ENCODE results near the gene MINPP1. TPM values are rescaled to one million over a fixed set of nuclear protein-coding genes. Genes with fewer than 3 reads are reported as not detected.

The MINPP1 gene
- total RNA-seq, 1 donor from 2014 or later, result 24.7 TPM

- H3K9me3 Mint-ChIP-seq (ENCODE audit: unreplicated experiment), result peaks cover 1% of the 10 kb centered on the region
- Histone ChIP-seq H3K27ac (ENCODE audit: low read depth, low read length) (no peak overlapping the region), H3K4me1 (ENCODE audit: insufficient read depth, low read length) (peaks cover 9% of the 10 kb centered on the region), H3K79me2 (ENCODE audit: insufficient read depth, low read length) (no peaks in the 10 kb centered on the region), H3K9me3 (ENCODE audit: insufficient read depth, low read depth, low read length) (no peaks in the 10 kb centered on the region), H3K36me3 (ENCODE audit: insufficient read depth, low read length) (peaks cover 5% of the 10 kb centered on the region), H3K9ac (ENCODE audit: low read length) (no peak overlapping the region), H2AFZ (ENCODE audit: low read depth, low read length) (no peak overlapping the region), H4K20me1 (ENCODE audit: insufficient read depth, low read length) (peaks cover 6% of the 10 kb centered on the region), H3K27me3 (ENCODE audit: insufficient read depth, low read length) (no peaks in the 10 kb centered on the region), H3K4me2 (ENCODE audit: low read length) (no peak overlapping the region), H3K4me3 (ENCODE audit: insufficient read depth, low read depth, low read length) (no peak overlapping the region)
- DNase-seq (ENCODE audit: low read depth), result peak; percentile 29
- FAIRE-seq, result peak; percentile 32
- no peaks in the 10 kb centered on the region for H3K27me3 Mint-ChIP-seq (ENCODE audit: low read depth, unreplicated experiment)
- H3K4me1 Mint-ChIP-seq (ENCODE audit: low read depth, unreplicated experiment), result peaks cover 17% of the 10 kb centered on the region
- H3K4me3 Mint-ChIP-seq (ENCODE audit: unreplicated experiment), result no peak overlapping the region
- no peak overlapping the region for H3K27ac Mint-ChIP-seq (ENCODE audit: unreplicated experiment)
- peaks cover 9% of the 10 kb centered on the region for H3K36me3 Mint-ChIP-seq (ENCODE audit: low read depth, unreplicated experiment)
- TF ChIP-seq, protein P1, sequence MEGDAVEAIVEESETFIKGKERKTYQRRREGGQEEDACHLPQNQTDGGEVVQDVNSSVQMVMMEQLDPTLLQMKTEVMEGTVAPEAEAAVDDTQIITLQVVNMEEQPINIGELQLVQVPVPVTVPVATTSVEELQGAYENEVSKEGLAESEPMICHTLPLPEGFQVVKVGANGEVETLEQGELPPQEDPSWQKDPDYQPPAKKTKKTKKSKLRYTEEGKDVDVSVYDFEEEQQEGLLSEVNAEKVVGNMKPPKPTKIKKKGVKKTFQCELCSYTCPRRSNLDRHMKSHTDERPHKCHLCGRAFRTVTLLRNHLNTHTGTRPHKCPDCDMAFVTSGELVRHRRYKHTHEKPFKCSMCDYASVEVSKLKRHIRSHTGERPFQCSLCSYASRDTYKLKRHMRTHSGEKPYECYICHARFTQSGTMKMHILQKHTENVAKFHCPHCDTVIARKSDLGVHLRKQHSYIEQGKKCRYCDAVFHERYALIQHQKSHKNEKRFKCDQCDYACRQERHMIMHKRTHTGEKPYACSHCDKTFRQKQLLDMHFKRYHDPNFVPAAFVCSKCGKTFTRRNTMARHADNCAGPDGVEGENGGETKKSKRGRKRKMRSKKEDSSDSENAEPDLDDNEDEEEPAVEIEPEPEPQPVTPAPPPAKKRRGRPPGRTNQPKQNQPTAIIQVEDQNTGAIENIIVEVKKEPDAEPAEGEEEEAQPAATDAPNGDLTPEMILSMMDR (IDR thresholded peaks at IDR 0.05; ENCODE audit: insufficient read depth, low read depth, low read length), result no peak
- TF ChIP-seq EZH2 (IDR thresholded peaks at IDR 0.05; ENCODE audit: insufficient read depth, low read length), result no peak
These were observed 47.7 kb downstream of the MINPP1 start for GRCh38 chr10:87552248-87552929.

GRCh38 chr10:87557409-87557808 lies 52.7 kb downstream of the MINPP1 start:
- Mint-ChIP-seq H3K9me3 (ENCODE audit: unreplicated experiment) (peaks cover under 1% of the 10 kb centered on the region), H3K27me3 (ENCODE audit: low read depth, unreplicated experiment) (no peaks in the 10 kb centered on the region), H3K4me3 (ENCODE audit: unreplicated experiment) (no peak overlapping the region), H3K27ac (ENCODE audit: unreplicated experiment) (no peak overlapping the region), H3K4me1 (ENCODE audit: low read depth, unreplicated experiment) (no peaks in the 10 kb centered on the region), H3K36me3 (ENCODE audit: low read depth, unreplicated experiment) (peaks cover 6% of the 10 kb centered on the region)
- Histone ChIP-seq H3K27me3 (ENCODE audit: insufficient read depth, low read length) (no peaks in the 10 kb centered on the region), H3K36me3 (ENCODE audit: insufficient read depth, low read length) (peaks cover 4% of the 10 kb centered on the region), H3K27ac (ENCODE audit: low read depth, low read length) (no peak overlapping the region), H3K9me3 (ENCODE audit: insufficient read depth, low read depth, low read length) (no peaks in the 10 kb centered on the region), H3K79me2 (ENCODE audit: insufficient read depth, low read length) (no peaks in the 10 kb centered on the region), H3K4me3 (ENCODE audit: insufficient read depth, low read depth, low read length) (no peak overlapping the region), H3K9ac (ENCODE audit: low read length) (no peak overlapping the region), H2AFZ (ENCODE audit: low read depth, low read length) (no peak overlapping the region), H3K4me2 (ENCODE audit: low read length) (no peak overlapping the region), H3K4me1 (ENCODE audit: insufficient read depth, low read length) (no peaks in the 10 kb centered on the region), H4K20me1 (ENCODE audit: insufficient read depth, low read length) (no peaks in the 10 kb centered on the region)
- TF ChIP-seq, protein P1 (IDR thresholded peaks at IDR 0.05; ENCODE audit: insufficient read depth, low read depth, low read length), result no peak
- TF ChIP-seq EZH2 (IDR thresholded peaks at IDR 0.05; ENCODE audit: insufficient read depth, low read length), result no peak
- FAIRE-seq, result no peak
- DNase-seq (ENCODE audit: low read depth), result no peak

GRCh38 chr10:87558333-87558732 lies 53.6 kb downstream of the MINPP1 start:
- H3K27ac ChIP-seq (ENCODE audit: low read depth, low read length), result no peak overlapping the region
- no peak overlapping the region for H3K4me3 ChIP-seq (ENCODE audit: insufficient read depth, low read depth, low read length)
- Mint-ChIP-seq H3K27ac (ENCODE audit: unreplicated experiment) (no peak overlapping the region), H3K27me3 (ENCODE audit: low read depth, unreplicated experiment) (no peaks in the 10 kb centered on the region), H3K9me3 (ENCODE audit: unreplicated experiment) (peaks cover 8% of the 10 kb centered on the region), H3K4me1 (ENCODE audit: low read depth, unreplicated experiment) (no peaks in the 10 kb centered on the region), H3K4me3 (ENCODE audit: unreplicated experiment) (no peak overlapping the region), H3K36me3 (ENCODE audit: low read depth, unreplicated experiment) (peaks cover 6% of the 10 kb centered on the region)
- no peaks in the 10 kb centered on the region for H4K20me1 ChIP-seq (ENCODE audit: insufficient read depth, low read length)
- no peaks in the 10 kb centered on the region for H3K4me1 ChIP-seq (ENCODE audit: insufficient read depth, low read length)
- no peak overlapping the region for H3K4me2 ChIP-seq (ENCODE audit: low read length)
- FAIRE-seq (no peak), DNase-seq (ENCODE audit: low read depth) (no peak)
- H3K9ac ChIP-seq (ENCODE audit: low read length), result no peak overlapping the region
- TF ChIP-seq, protein P1 (IDR thresholded peaks at IDR 0.05; ENCODE audit: insufficient read depth, low read depth, low read length), result no peak
- no peak for TF ChIP-seq EZH2 (IDR thresholded peaks at IDR 0.05; ENCODE audit: insufficient read depth, low read length)
- no peaks in the 10 kb centered on the region for H3K27me3 ChIP-seq (ENCODE audit: insufficient read depth, low read length)
- no peaks in the 10 kb centered on the region for H3K79me2 ChIP-seq (ENCODE audit: insufficient read depth, low read length)
- no peaks in the 10 kb centered on the region for H3K36me3 ChIP-seq (ENCODE audit: insufficient read depth, low read length)
- no peaks in the 10 kb centered on the region for H3K9me3 ChIP-seq (ENCODE audit: insufficient read depth, low read depth, low read length)
- no peak overlapping the region for H2AFZ ChIP-seq (ENCODE audit: low read depth, low read length)

All from astrocyte (in vitro differentiated cells and primary cell).